ENCODE data around the gene FAM186B.
A peak's percentile ranks its signal among the peaks of the same experiment; 100 is the strongest.

The FAM186B gene

GRCh38 chr12:49548481-49548821 is 57.0 kb downstream of the FAM186B start:
- no peak for DNase-seq (ENCODE audit: low read depth)
- no peak for TF ChIP-seq CTCF (IDR thresholded peaks at IDR 0.05; ENCODE audit: control insufficient read depth, insufficient read depth, low read depth, low read length, missing control alignments)
- H3K4me3 ChIP-seq (ENCODE audit: control insufficient read depth, low read depth, low read length) = peak overlapping the region; percentile 17

DNA sequence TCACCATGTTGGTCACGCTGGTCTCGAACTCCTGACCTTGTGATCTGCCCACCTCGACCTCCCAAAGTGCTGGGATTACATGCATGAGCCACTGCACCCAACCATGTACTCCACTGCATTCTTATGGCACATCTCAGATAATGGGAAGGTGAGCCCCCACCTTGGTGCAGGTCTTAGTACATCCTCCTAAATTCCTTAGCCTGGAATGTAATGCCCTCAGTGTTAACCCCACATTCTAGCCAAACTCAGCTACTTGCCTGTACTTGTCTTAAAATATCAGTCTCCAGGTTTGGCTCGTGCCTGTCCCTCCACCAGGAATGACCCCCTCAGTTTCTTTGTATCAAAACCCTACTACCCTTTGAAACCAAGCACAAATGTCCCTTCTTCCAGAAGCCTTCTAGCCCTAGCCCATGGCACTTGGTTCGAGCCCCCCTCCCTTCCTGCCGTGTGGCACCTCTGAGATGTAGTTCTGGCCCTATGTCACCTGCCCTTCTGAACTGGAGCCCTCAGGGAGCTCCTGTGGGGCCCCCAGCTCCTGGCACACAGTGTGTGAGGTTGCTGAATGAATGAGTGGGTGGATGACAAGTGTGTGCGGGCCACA is 58.2 kb downstream of the FAM186B start:
- no peak overlapping the region for H3K4me3 ChIP-seq (ENCODE audit: control insufficient read depth, low read depth, low read length)
- DNase-seq (ENCODE audit: low read depth) = no peak
- TF ChIP-seq CTCF (IDR thresholded peaks at IDR 0.05; ENCODE audit: control insufficient read depth, insufficient read depth, low read depth, low read length, missing control alignments) = no peak

DNA sequence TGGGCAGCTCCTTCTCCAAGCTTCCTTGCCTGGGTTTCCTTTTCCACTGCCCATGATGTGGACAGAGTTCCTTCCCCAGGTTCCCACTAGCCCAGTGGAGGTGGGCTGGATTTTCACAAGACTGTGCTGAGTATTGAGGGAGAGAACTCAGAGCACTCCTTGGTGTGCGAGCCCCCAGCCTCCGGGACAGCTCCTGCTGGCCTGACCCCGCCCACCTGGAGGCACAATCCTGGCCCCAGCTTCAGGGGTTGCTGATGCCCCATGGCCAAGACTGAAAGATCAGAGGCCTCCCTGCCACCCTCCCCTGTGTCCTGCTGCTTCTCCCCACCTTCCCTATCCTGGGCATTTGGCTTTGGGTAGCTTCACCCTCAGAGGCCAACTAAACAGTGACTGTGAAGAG is 59.0 kb downstream of the FAM186B start:
- H3K4me3 ChIP-seq (ENCODE audit: control insufficient read depth, low read depth, low read length) = no peak overlapping the region
- no peak for DNase-seq (ENCODE audit: low read depth)
- TF ChIP-seq CTCF (IDR thresholded peaks at IDR 0.05; ENCODE audit: control insufficient read depth, insufficient read depth, low read depth, low read length, missing control alignments) = no peak

DNA sequence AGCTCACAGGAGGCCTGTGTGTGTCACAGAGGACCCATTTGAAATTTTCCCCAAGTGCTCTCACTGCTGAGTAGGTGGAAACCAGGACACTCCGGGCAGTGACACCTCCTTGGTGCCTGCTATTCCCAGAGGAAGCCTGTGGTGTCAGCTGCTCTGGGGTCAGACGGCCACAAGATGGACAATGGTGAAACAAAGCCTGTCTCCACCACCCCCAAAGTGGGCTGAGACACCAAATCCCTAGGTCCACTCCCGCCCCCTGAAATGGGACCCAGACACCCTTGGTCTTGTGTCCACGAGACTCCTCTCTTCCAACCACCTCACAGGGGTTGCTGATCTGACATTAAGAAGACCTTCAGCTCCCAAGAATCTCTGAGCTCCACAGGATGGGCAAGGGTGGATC is 59.6 kb downstream of the FAM186B start:
- H3K4me3 ChIP-seq (ENCODE audit: control insufficient read depth, low read depth, low read length) = no peak overlapping the region
- TF ChIP-seq CTCF (IDR thresholded peaks at IDR 0.05; ENCODE audit: control insufficient read depth, insufficient read depth, low read depth, low read length, missing control alignments) = no peak
- DNase-seq (ENCODE audit: low read depth) = no peak

DNA sequence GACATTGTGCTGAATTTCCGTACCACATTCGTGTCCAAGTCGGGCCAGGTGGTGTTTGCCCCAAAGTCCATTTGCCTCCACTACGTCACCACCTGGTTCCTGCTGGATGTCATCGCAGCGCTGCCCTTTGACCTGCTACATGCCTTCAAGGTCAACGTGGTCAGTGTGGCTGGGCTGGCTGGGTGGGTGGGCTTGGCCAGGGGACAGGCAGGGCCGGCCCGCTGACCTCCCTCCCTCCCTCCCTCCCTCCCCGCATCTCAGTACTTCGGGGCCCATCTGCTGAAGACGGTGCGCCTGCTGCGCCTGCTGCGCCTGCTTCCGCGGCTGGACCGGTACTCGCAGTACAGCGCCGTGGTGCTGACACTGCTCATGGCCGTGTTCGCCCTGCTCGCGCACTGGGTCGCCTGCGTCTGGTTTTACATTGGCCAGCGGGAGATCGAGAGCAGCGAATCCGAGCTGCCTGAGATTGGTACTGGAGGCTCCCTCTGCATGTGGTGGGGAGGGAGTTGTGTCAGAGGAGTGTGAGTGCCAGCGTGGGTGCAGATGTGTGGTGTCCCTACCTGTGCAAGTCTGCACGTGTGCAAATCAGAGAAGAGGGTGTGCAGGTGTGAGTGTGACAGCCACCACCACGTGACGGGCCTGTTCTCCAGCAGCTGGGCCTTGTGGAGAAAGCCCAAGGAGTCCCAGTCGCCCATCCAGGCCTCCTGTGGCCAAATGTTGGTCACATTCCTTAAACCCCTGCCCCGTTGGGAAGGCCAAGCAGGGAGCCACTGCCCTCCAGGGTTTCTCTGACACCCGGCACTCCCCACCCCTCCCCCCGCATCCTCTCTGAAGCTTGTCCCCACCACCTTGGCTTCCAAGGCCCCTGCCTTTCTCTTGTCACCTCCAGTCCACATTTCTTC is 61.3 kb downstream of the FAM186B start:
- no peak for TF ChIP-seq CTCF (IDR thresholded peaks at IDR 0.05; ENCODE audit: control insufficient read depth, insufficient read depth, low read depth, low read length, missing control alignments)
- DNase-seq (ENCODE audit: low read depth) = no peak
- no peak overlapping the region for H3K4me3 ChIP-seq (ENCODE audit: control insufficient read depth, low read depth, low read length)

GRCh38 chr12:49543221-49543913 is 62.1 kb downstream of the FAM186B start:
- H3K4me3 ChIP-seq (ENCODE audit: control insufficient read depth, low read depth, low read length) = no peak overlapping the region
- no peak for DNase-seq (ENCODE audit: low read depth)
- TF ChIP-seq CTCF (IDR thresholded peaks at IDR 0.05; ENCODE audit: control insufficient read depth, insufficient read depth, low read depth, low read length, missing control alignments) = no peak

All from AG09309 (cell line).